Natural killer cell (primary cell): ENCODE results near the gene PDE4B. TPM values are rescaled to one million over a fixed set of nuclear protein-coding genes. Genes with fewer than 3 reads are reported as not detected.

Source experiments
- ATAC-seq, 3 donors: fragments of 150-1000 bp in 2 of 3; fragments of 200-7000 bp in 1 of 3; cut with Tn5 transposase; 1 replicate in 1 of 3; 2 replicates in 2 of 3; pipeline ENCODE4 v1.10.0; 2021; ENCODE audit warnings: mild to moderate bottlenecking in 2 of 3, moderate library complexity in 2 of 3
- DNase-seq, 2 donors: peaks; one replicate each; pipeline versions ENCODE4 v3.0.0 to v3.0.0-alpha.2; 2013 to 2021; ENCODE audit warnings: mixed read lengths in 1 of 2
- H3K27ac ChIP-seq: one replicate; pipeline ENCODE4 v1.5.1; 2013; ENCODE audit warnings: mild to moderate bottlenecking, low read length
- H3K27me3 ChIP-seq: one replicate; pipeline ENCODE4 v1.6.1; 2013; ENCODE audit warnings: low read length; ENCODE audit not compliant: control insufficient read depth, insufficient read depth
- H3K36me3 ChIP-seq: one replicate; pipeline ENCODE4 v1.6.1; 2013; ENCODE audit warnings: low read length; ENCODE audit not compliant: control insufficient read depth, insufficient read depth
- H3K4me1 ChIP-seq: one replicate; pipeline ENCODE4 v1.6.1; 2013; ENCODE audit warnings: low read length; ENCODE audit not compliant: control insufficient read depth, insufficient read depth
- H3K4me3 ChIP-seq: one replicate; pipeline ENCODE4 v1.5.1; 2013; ENCODE audit warnings: low read length
- H3K9me3 ChIP-seq: one replicate; pipeline ENCODE4 v1.6.1; 2013; ENCODE audit warnings: low read length; ENCODE audit not compliant: control insufficient read depth, insufficient read depth
- H3K27ac Mint-ChIP-seq, 2 donors: one replicate each; pipeline ENCODE4 v1.8.0; 2022; ENCODE audit warnings: mild to moderate bottlenecking in 2 of 2, mixed read lengths in 2 of 2, moderate library complexity in 1 of 2
- H3K27me3 Mint-ChIP-seq, 2 donors: one replicate each; pipeline ENCODE4 v1.8.0; 2022; ENCODE audit warnings: low read depth in 2 of 2, mixed read lengths in 2 of 2
- H3K36me3 Mint-ChIP-seq: one replicate; pipeline ENCODE4 v1.8.0; 2022; ENCODE audit warnings: mixed read lengths
- H3K4me1 Mint-ChIP-seq, 2 donors: one replicate each; pipeline ENCODE4 v1.8.0; 2022; ENCODE audit warnings: mixed read lengths in 2 of 2
- H3K4me3 Mint-ChIP-seq: one replicate; pipeline ENCODE4 v1.8.0; 2022; ENCODE audit warnings: mild to moderate bottlenecking, moderate library complexity, mixed read lengths
- H3K9me3 Mint-ChIP-seq, 2 donors: one replicate each; pipeline ENCODE4 v1.8.0; 2022; ENCODE audit warnings: mixed read lengths in 2 of 2
- WGBS: methylation state at CpG from one replicate; pipeline ENCODE4 v1.1.7; 2013; ENCODE audit warnings: missing lambda C conversion rate; ENCODE audit not compliant: insufficient coverage; 5-methylcytosine and 5-hydroxymethylcytosine counted together
- intact Hi-C: fragments of 100-400 bp; cut with micrococcal nuclease; formaldehyde crosslinking; loops from one replicate; pipeline ENCODE4 v1.14.2; 2022
- total RNA-seq, 4 donors: library from RNA; stranded (reverse); fragments of 120-200 nt in 1 of 4; gene quantifications; one replicate each; pipeline versions ENCODE4 v1.2.3 to v1.2.4, GENCODE V29; 2013 to 2022
- TF ChIP-seq, protein P1 (sequence below): fragments of 200-600 bp; IDR thresholded peaks from one replicate; pipeline ENCODE4 v1.8.0; 2022; ENCODE audit warnings: antibody characterized with exemption

Gene PDE4B
- total RNA-seq, 3 donors from 2014 or later (not counting 1 experiment from before 2014, with no cell fraction given), result 18.0 to 42.4 (median 25.5) TPM

- H3K27ac Mint-ChIP-seq, result no peak overlapping the region
- ATAC-seq (no peak), DNase-seq (no peak)
- H3K27me3 ChIP-seq, result no peaks in the 10 kb centered on the region
- H3K4me1 Mint-ChIP-seq, result no peaks in the 10 kb centered on the region
- no peak overlapping the region for H3K4me3 ChIP-seq
- H3K36me3 ChIP-seq, result no peaks in the 10 kb centered on the region
- H3K4me1 ChIP-seq, result no peaks in the 10 kb centered on the region
- no peaks in the 10 kb centered on the region for H3K9me3 Mint-ChIP-seq
- TF ChIP-seq, protein P1, sequence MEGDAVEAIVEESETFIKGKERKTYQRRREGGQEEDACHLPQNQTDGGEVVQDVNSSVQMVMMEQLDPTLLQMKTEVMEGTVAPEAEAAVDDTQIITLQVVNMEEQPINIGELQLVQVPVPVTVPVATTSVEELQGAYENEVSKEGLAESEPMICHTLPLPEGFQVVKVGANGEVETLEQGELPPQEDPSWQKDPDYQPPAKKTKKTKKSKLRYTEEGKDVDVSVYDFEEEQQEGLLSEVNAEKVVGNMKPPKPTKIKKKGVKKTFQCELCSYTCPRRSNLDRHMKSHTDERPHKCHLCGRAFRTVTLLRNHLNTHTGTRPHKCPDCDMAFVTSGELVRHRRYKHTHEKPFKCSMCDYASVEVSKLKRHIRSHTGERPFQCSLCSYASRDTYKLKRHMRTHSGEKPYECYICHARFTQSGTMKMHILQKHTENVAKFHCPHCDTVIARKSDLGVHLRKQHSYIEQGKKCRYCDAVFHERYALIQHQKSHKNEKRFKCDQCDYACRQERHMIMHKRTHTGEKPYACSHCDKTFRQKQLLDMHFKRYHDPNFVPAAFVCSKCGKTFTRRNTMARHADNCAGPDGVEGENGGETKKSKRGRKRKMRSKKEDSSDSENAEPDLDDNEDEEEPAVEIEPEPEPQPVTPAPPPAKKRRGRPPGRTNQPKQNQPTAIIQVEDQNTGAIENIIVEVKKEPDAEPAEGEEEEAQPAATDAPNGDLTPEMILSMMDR, result no peak
- H3K27ac ChIP-seq, result no peak overlapping the region
- H3K27me3 Mint-ChIP-seq, result peaks cover 14 to 18% of the 10 kb centered on the region in 2 donors
- 95% methylated on average over 2 of the region's 2 CpGs for WGBS
- H3K9me3 ChIP-seq, result no peaks in the 10 kb centered on the region
- no peaks in the 10 kb centered on the region for H3K36me3 Mint-ChIP-seq
- H3K4me3 Mint-ChIP-seq, result no peak overlapping the region
- intact Hi-C loops, result no loop called here
Observed at GRCh38 chr1:66227966-66228365, 435.3 kb downstream of the PDE4B start.

DNA sequence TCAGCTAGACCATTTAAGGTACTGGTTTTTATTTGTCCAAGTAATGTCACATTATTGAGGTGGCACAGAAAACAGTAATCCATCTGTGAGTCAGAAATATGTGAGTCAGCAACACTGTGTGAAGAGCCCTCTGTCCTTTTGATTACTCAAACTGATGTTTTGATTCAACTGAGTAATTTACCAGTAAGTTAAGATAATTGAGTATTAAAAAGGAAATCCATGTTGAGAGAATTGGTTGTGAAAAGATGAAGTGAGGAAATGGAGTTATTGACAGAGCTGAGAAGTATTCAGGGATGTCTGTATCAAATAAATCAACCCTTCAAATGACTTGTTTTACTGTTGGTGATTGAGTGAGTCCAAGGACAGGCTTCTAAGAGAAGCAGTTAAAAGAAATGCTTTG, 438.5 kb downstream of the PDE4B start:
- TF ChIP-seq, protein P1, result no peak
- no peaks in the 10 kb centered on the region for H3K9me3 ChIP-seq
- Mint-ChIP-seq H3K27me3 (peaks cover 12 to 29% of the 10 kb centered on the region in 2 donors), H3K4me1 (no peaks in the 10 kb centered on the region), H3K9me3 (no peaks in the 10 kb centered on the region), H3K27ac (no peak overlapping the region), H3K4me3 (no peak overlapping the region), H3K36me3 (no peaks in the 10 kb centered on the region)
- H3K4me3 ChIP-seq, result no peak overlapping the region
- no peaks in the 10 kb centered on the region for H3K36me3 ChIP-seq
- DNase-seq (no peak), ATAC-seq (no peak)
- intact Hi-C loops, result no loop called here
- H3K27ac ChIP-seq, result no peak overlapping the region
- no peaks in the 10 kb centered on the region for H3K27me3 ChIP-seq
- H3K4me1 ChIP-seq, result no peaks in the 10 kb centered on the region

DNA sequence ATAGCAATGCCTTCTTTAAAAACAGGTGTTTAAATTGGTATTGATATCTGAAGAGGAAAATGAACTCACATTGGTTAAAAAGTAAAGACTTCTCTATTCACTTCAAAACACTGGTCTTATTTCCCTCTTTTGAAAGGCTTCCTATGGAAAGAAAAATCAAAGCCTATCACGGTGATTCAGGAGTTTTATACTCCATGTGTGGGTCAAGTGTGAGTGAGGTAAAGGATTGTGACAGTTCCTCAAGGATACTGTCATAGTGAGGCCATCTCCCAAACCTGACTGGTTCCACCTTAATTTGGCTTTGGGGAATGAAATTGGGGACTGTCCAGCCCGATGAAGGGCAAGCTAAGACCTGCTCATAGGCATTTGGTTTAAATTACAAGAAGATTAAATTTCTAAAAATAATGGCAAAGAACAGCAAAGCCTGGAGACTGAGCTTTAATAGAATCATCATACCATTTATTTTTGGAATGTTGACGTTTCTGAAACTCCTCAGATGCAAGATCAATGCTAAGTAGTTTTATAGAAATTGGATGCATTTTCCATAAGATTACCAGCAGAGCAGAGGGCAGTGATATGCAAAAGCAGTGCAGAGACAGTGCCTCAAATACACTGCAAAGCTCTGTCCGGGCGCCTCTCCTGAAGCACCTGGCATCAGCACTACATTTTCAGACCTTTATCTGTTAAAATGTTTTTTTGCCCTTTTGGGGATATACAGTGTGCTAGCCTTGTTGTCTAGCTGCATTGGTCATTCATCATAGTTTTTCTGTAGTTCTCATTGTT, 439.2 kb downstream of the PDE4B start:
- Histone ChIP-seq H3K9me3 (no peaks in the 10 kb centered on the region), H3K4me1 (no peaks in the 10 kb centered on the region), H3K4me3 (no peak overlapping the region), H3K27ac (no peak overlapping the region), H3K36me3 (no peaks in the 10 kb centered on the region), H3K27me3 (no peaks in the 10 kb centered on the region)
- no peaks in the 10 kb centered on the region for H3K36me3 Mint-ChIP-seq
- peaks cover 16 to 35% of the 10 kb centered on the region in 2 donors for H3K27me3 Mint-ChIP-seq
- H3K4me3 Mint-ChIP-seq, result no peak overlapping the region
- no peaks in the 10 kb centered on the region for H3K9me3 Mint-ChIP-seq
- no peaks in the 10 kb centered on the region for H3K4me1 Mint-ChIP-seq
- TF ChIP-seq, protein P1, result no peak
- ATAC-seq, result no peak
- no peak overlapping the region for H3K27ac Mint-ChIP-seq
- WGBS, result 86% methylated on average over 5 of the region's 5 CpGs
- no peak for DNase-seq
- intact Hi-C loops, result no loop called here

- no peaks in the 10 kb centered on the region for H3K9me3 ChIP-seq
- H3K27me3 ChIP-seq, result peaks cover 2% of the 10 kb centered on the region
- no peaks in the 10 kb centered on the region for H3K36me3 Mint-ChIP-seq
- no CpG with 5 or more reads among the region's 2 CpGs for WGBS
- H3K27me3 Mint-ChIP-seq, result peaks cover 23 to 46% of the 10 kb centered on the region in 2 donors
- TF ChIP-seq, protein P1, result no peak
- intact Hi-C loops, result no loop called here
- H3K4me3 ChIP-seq, result no peak overlapping the region
- no peaks in the 10 kb centered on the region for H3K4me1 Mint-ChIP-seq
- ATAC-seq (no peak), DNase-seq (no peak)
- H3K36me3 ChIP-seq, result no peaks in the 10 kb centered on the region
- no peaks in the 10 kb centered on the region for H3K4me1 ChIP-seq
- no peaks in the 10 kb centered on the region for H3K9me3 Mint-ChIP-seq
- no peak overlapping the region for H3K27ac Mint-ChIP-seq
- no peak overlapping the region for H3K27ac ChIP-seq
- H3K4me3 Mint-ChIP-seq, result no peak overlapping the region
Observed at GRCh38 chr1:66237042-66237441, 444.3 kb downstream of the PDE4B start.
